Hepatocyte (in vitro differentiated cells): ENCODE measurements around the gene HNRNPR. TPM values are rescaled to one million over a fixed set of nuclear protein-coding genes. Genes with fewer than 3 reads are reported as not detected.

Source experiments
- DNase-seq: peaks from one replicate; pipeline ENCODE4 v3.0.0-alpha.2; 2016; ENCODE audit warnings: low spot score
- H2AFZ ChIP-seq: fragments of 200-600 bp; sonication (generic); 2 replicates; pipeline ENCODE4 v1.6.0; 2016; ENCODE audit warnings: antibody characterized with exemption, mild to moderate bottlenecking
- H3K27ac ChIP-seq: fragments of 200-600 bp; sonication (generic); 2 replicates; pipeline ENCODE4 v1.5.1; 2016; ENCODE audit warnings: mild to moderate bottlenecking
- H3K27me3 ChIP-seq: fragments of 200-600 bp; sonication (generic); 2 replicates; pipeline ENCODE4 v1.6.1; 2016
- H3K36me3 ChIP-seq: fragments of 200-600 bp; sonication (generic); replicated peaks from 2 replicates; pipeline ENCODE4 v1.5.1; 2016; ENCODE audit warnings: low read depth; ENCODE audit not compliant: insufficient read depth
- H3K4me1 ChIP-seq: fragments of 200-600 bp; sonication (generic); 2 replicates; pipeline ENCODE4 v1.5.1; 2016; ENCODE audit warnings: mild to moderate bottlenecking, moderate library complexity; ENCODE audit not compliant: insufficient read depth
- H3K4me2 ChIP-seq: fragments of 200-600 bp; sonication (generic); 2 replicates; pipeline ENCODE4 v1.6.0; 2016
- H3K4me3 ChIP-seq: fragments of 200-600 bp; sonication (generic); 2 replicates; pipeline ENCODE4 v1.5.1; 2016; ENCODE audit warnings: mild to moderate bottlenecking
- H3K79me2 ChIP-seq: fragments of 200-600 bp; sonication (generic); 2 replicates; pipeline ENCODE4 v1.6.0; 2017; ENCODE audit warnings: mild to moderate bottlenecking
- H3K9me2 ChIP-seq: fragments of 200-600 bp; sonication (generic); replicated peaks from 2 replicates; pipeline ENCODE4 v1.6.0; 2017; ENCODE audit warnings: mild to moderate bottlenecking; ENCODE audit not compliant: insufficient read depth
- H3K9me3 ChIP-seq: fragments of 200-600 bp; sonication (generic); 2 replicates; pipeline ENCODE4 v1.5.1; 2016; ENCODE audit warnings: low read depth, mild to moderate bottlenecking
- H4K20me1 ChIP-seq: fragments of 200-600 bp; sonication (generic); 2 replicates; pipeline ENCODE4 v1.6.0; 2016; ENCODE audit warnings: mild to moderate bottlenecking; ENCODE audit not compliant: insufficient read depth, poor library complexity, severe bottlenecking
- CTCF ChIP-seq: fragments of 200-600 bp; sonication (generic); IDR thresholded peaks from 2 replicates; pipeline ENCODE4 v1.5.1; 2016; ENCODE audit warnings: antibody characterized with exemption, mild to moderate bottlenecking; ENCODE audit not compliant: poor library complexity
- EZH2 ChIP-seq: fragments of 200-600 bp; sonication (generic); IDR thresholded peaks from 2 replicates; pipeline ENCODE4 v1.6.1; 2016; ENCODE audit warnings: antibody characterized with exemption, mild to moderate bottlenecking, borderline replicate concordance
- EZH2phosphoT487 ChIP-seq: fragments of 200-600 bp; sonication (generic); IDR thresholded peaks from one replicate; pipeline ENCODE4 v1.6.1; 2018; ENCODE audit warnings: antibody characterized with exemption, mild to moderate bottlenecking, low read depth, moderate library complexity; ENCODE audit not compliant: unreplicated experiment, severe bottlenecking
- WGBS: methylation state at CpG from one replicate; pipeline ENCODE4 v1.1.6; 2016; ENCODE audit warnings: low lambda C conversion rate; ENCODE audit errors: missing lambda C conversion rate; 5-methylcytosine and 5-hydroxymethylcytosine counted together
- polyA plus RNA-seq: library from polyadenylated mRNA; unstranded; fragments of >200 nt; fragmentation: Nextera tagmentation; extraction: Ambion mirVana; gene quantifications from 2 replicates; pipeline ENCODE4 v1.2.1, GENCODE V29; 2016
- total RNA-seq: library from RNA; depleted of rRNA; stranded (reverse); fragments of >200 nt; gene quantifications from 2 replicates; pipeline ENCODE4 v1.2.3, GENCODE V29; 2014

The HNRNPR gene
- total and polyA plus RNA-seq, 2 experiments from 2014 or later = 106 to 112 TPM

GRCh38 chr1:23367451-23367790 is 23.3 kb upstream of the HNRNPR start:
- H3K9me2 ChIP-seq = no peaks in the 10 kb centered on the region
- H3K79me2 ChIP-seq = peaks cover 65% of the 10 kb centered on the region
- WGBS = 76% methylated on average over 9 of the region's 9 CpGs
- H3K36me3 ChIP-seq = peaks cover 24% of the 10 kb centered on the region
- peak overlapping the region; percentile 30 for H2AFZ ChIP-seq
- peaks cover 27% of the 10 kb centered on the region for H3K9me3 ChIP-seq
- H3K4me2 ChIP-seq = peak overlapping the region; percentile 77
- no peak for TF ChIP-seq CTCF
- TF ChIP-seq EZH2phosphoT487 = no peak
- no peak for TF ChIP-seq EZH2
- no peaks in the 10 kb centered on the region for H4K20me1 ChIP-seq
- no peak for DNase-seq
- peak overlapping the region; percentile 83 for H3K27ac ChIP-seq
- no peaks in the 10 kb centered on the region for H3K27me3 ChIP-seq
- H3K4me3 ChIP-seq = peak overlapping the region; percentile 32
- peaks cover 28% of the 10 kb centered on the region for H3K4me1 ChIP-seq

DNA sequence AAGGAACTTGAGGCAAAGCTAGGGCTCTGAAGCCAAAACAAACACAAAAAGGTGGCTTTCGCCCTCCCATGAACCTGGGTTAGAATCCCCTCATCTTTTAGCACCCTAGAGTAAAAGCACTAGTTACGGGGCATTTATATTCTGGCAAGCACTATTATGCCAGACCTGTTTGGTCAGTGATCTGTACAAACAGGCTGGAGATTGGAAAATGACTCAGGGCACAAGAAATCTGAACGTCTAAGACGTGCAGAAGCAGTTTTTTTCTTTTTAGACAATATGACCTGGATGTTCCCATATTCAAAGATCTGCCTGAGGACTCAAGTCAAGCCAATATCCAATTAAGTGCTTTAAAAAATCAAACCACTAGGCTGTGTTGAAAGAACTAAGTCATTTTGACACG is 22.5 kb upstream of the HNRNPR start:
- H3K4me3 ChIP-seq = no peak overlapping the region
- H3K9me2 ChIP-seq = no peaks in the 10 kb centered on the region
- peaks cover 35% of the 10 kb centered on the region for H3K9me3 ChIP-seq
- peaks cover 24% of the 10 kb centered on the region for H3K4me1 ChIP-seq
- peaks cover 65% of the 10 kb centered on the region for H3K79me2 ChIP-seq
- H3K36me3 ChIP-seq = peaks cover 32% of the 10 kb centered on the region
- no peak overlapping the region for H3K27ac ChIP-seq
- no peaks in the 10 kb centered on the region for H3K27me3 ChIP-seq
- no peaks in the 10 kb centered on the region for H4K20me1 ChIP-seq
- TF ChIP-seq EZH2 = no peak
- no peak for TF ChIP-seq EZH2phosphoT487
- TF ChIP-seq CTCF = no peak
- DNase-seq = no peak
- no peak overlapping the region for H2AFZ ChIP-seq
- H3K4me2 ChIP-seq = peak overlapping the region; percentile 77
- 82% methylated on average over 5 of the region's 5 CpGs for WGBS

- Histone ChIP-seq H3K4me2 (no peak overlapping the region), H3K4me3 (no peak overlapping the region), H3K27ac (no peak overlapping the region), H2AFZ (no peak overlapping the region), H4K20me1 (no peaks in the 10 kb centered on the region), H3K9me3 (peaks cover 40% of the 10 kb centered on the region), H3K27me3 (no peaks in the 10 kb centered on the region), H3K4me1 (peaks cover 20% of the 10 kb centered on the region), H3K36me3 (peaks cover 36% of the 10 kb centered on the region), H3K79me2 (peaks cover 65% of the 10 kb centered on the region), H3K9me2 (no peaks in the 10 kb centered on the region)
- WGBS = 93% methylated on average over 2 of the region's 2 CpGs
- TF ChIP-seq EZH2 = no peak
- no peak for TF ChIP-seq CTCF
- no peak for TF ChIP-seq EZH2phosphoT487
- no peak for DNase-seq
These were observed 22.1 kb upstream of the HNRNPR start for GRCh38 chr1:23366146-23366545.

GRCh38 chr1:23362218-23362713 is 18.2 kb upstream of the HNRNPR start:
- Histone ChIP-seq H3K27me3 (no peaks in the 10 kb centered on the region), H3K9me2 (no peaks in the 10 kb centered on the region), H3K9me3 (peaks cover 62% of the 10 kb centered on the region), H3K27ac (no peak overlapping the region), H2AFZ (no peak overlapping the region), H3K36me3 (peaks cover 51% of the 10 kb centered on the region), H3K4me1 (peaks cover 4% of the 10 kb centered on the region), H3K79me2 (peaks cover 58% of the 10 kb centered on the region), H4K20me1 (no peaks in the 10 kb centered on the region), H3K4me3 (no peak overlapping the region), H3K4me2 (no peak overlapping the region)
- WGBS = 98% methylated on average over 13 of the region's 13 CpGs
- no peak for DNase-seq
- TF ChIP-seq EZH2 (no peak), CTCF (no peak), EZH2phosphoT487 (no peak)
